NCI-H2029 treated with DMSO at 0.1 percent for 48 hours (cell line): ENCODE data around the gene APC.
"Not testable (repeated sequence)": the region's sequence is repeated elsewhere in the genome, so short reads cannot be mapped to it uniquely, and the experiment has no call there.

Experiments used
- DNase-seq: peaks from one replicate; lab custom pipeline; 2025; lab: John Stamatoyannopoulos, UW

The APC gene

GRCh38 chr5:112716895-112717294, 20.8 kb upstream of the APC start:
- DNase-seq: not testable (repeated sequence)

DNA sequence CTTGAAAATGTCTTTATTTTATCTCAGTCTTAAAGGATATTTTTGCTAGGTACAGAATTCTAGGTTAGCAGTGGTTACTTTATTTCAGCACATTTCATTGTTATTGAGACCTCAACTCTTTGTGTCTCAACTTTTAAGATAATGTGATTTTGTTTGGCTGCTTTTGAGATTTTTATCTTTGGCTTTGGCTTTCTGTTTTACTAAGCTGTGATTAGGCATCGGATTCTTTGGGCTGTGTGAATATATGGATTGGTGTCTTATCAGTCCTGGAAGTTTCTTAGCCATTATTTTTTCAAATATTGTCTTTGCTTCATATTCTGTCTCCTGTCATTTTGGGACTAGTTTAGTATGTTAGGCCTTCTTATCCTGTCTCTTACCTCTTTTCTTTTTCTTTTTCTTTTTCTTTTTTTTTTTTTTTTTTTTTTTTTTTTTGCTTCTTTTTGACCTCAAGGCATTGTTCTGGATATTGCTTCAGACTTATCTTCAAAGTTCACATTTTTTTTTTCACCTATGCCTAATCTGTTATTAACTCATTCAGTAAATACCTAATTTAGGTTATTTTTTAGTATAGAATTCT, 20.1 kb upstream of the APC start:
- no peak for DNase-seq

DNA sequence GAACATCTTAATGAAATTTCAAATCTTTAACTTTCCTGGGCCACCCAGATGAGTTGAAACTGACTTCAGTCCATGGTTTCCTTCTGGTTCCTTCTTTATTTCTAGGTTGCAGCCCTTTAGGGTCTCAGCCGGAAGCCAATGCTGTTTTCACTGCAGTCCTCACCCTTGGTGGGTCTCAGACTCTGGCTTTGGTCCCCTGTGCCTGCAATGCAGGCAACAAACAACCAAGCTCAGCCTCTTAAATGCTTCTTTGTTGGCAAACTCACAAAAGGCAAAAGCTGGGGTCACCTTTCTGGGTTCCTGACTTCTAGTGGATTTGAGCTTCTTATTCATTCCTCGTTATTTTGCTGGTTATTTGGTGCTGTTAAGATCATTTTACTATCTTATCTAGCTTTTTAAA, 19.3 kb upstream of the APC start:
- no peak for DNase-seq

DNA sequence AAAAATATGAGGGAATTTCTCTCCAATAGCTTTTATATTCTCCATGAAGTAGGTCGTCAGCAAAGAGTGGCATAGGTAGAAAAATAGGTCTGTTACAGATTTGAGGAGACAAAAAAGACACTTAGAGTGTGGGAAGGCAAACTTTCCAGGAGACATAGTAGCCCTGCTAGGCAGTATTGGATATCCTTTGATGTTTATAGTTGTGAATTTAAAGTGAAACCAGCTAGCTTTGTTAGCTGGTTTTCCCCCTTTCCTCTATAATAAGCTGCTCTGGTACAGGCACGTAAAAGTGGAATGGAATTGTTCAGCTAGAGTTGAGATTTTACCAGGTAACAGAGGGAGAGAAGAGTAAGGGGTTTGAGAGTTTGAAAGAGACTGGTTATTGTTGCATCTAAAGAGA, 17.1 kb upstream of the APC start:
- no peak for DNase-seq

GRCh38 chr5:112724901-112725300, 12.8 kb upstream of the APC start:
- DNase-seq: no peak

- no peak for DNase-seq
These were observed 8.1 kb upstream of the APC start for GRCh38 chr5:112729630-112730029.

GRCh38 chr5:112732131-112732530, 5.6 kb upstream of the APC start:
- no peak for DNase-seq

- no peak for DNase-seq
These were observed 4.1 kb upstream of the APC start for GRCh38 chr5:112733586-112733985.

- DNase-seq: no peak
These were observed 3.1 kb upstream of the APC start for GRCh38 chr5:112734597-112734996.

GRCh38 chr5:112735702-112736101, 2.0 kb upstream of the APC start:
- DNase-seq: no peak

GRCh38 chr5:112737070-112737462, 619 bp upstream of the APC start:
- DNase-seq: no peak

GRCh38 chr5:112738191-112738560, 491 bp downstream of the APC start:
- DNase-seq: peak; percentile 4

GRCh38 chr5:112742424-112742823, 4.7 kb downstream of the APC start:
- DNase-seq: no peak

DNA sequence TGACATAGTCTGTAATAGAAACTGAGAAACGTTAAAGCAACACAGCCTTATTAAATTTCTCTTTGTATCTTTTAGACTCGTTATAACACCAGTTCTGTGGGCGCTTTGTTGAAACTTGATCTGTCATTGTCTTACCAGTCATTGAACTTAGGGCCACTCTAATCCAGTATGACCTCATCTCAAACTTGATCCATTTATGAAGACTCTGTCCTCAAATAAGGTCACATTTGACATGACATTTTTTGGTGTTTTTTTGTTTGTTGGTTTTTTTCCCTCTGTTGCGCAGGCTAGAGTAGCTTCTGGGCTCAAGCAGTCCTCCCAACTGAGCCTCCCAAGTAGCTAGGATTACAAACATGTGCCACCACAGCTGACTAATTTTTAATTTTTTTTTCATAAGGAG, 5.9 kb downstream of the APC start:
- no peak for DNase-seq

GRCh38 chr5:112752335-112752734, 14.7 kb downstream of the APC start:
- DNase-seq: no peak

- no peak for DNase-seq
These were observed 18.0 kb downstream of the APC start for GRCh38 chr5:112755703-112756102.

- peak; percentile 81 for DNase-seq
These were observed 20.0 kb downstream of the APC start for GRCh38 chr5:112757468-112758208.

GRCh38 chr5:112758676-112759075, 21.0 kb downstream of the APC start:
- no peak for DNase-seq

DNA sequence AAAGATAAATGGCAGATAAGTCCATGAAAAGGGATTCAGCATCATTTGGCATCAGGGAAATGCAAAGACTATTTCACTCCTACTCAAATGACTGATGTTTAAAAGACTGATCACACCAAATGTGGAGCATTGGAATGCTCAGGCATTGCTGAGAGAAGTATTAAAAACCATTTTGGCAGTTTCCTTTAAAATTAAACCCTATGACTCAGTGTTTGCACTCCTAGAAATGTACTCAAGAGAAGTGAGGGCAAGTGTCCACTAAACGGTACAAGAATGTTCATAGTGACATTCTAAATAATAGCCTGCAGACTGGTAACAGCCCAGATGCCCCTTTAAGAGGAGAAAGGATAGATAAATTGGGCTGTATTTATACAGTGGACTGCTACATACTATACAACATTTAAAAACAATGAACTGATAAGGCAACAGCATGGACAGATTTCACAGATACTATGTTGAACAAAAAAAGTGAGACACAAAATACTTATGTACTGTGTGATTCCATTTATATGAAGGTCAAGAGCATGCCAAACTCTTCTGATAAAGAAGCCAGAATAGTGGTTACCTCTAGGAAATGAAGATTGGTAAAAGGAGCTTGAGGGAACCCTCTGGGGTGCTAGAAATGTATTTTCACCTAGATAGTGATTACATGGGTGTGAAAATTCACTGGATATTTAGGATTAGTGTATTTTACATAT, 24.6 kb downstream of the APC start:
- DNase-seq: no peak

DNA sequence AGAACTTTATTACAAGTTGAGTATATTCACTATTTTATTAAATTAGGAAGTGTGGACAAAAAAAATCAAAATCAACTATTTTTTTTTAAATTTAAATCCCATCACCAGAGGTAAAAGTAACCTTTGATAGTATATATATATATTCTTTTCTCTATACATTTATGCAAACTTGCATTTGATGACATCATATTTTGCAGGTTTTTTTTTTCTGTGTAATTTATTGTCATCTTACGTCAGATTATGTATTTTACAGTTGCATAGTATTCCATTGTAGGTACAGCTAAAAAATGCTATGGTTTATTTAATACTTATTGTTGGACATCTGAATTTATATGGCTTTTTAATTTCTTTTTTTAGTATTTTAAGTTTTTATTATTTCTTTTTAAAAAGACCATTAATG, 25.5 kb downstream of the APC start:
- DNase-seq: no peak

DNA sequence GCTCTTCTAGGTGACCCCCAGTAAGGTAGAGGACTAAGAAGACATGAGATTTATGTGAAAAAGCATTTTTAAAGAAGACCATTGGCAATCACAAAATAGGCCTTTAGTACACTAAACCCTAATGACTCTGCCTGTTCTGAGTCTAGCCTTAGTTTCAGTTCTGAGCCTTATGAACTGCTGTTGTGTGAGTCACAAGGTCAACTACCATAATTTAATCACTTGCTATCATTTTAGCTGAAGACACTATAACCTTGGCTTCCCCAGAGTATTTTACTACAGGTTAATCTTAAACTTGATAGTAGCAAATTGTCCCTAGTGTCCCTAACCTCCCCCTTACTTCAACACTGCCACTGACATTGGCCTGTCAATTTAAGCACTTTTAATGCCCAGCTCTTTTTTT, 34.4 kb downstream of the APC start:
- no peak for DNase-seq

- DNase-seq: no peak
These were observed 38.7 kb downstream of the APC start for GRCh38 chr5:112776301-112776856.

- no peak for DNase-seq
These were observed 41.8 kb downstream of the APC start for GRCh38 chr5:112779531-112779930.
